CD4-positive, alpha-beta T cell (primary cell): ENCODE results near the gene WBP1. TPM values are rescaled to one million over a fixed set of nuclear protein-coding genes. Genes with fewer than 3 reads are reported as not detected.

ENCODE experiments used
- ATAC-seq: fragments of 200-7000 bp; cut with Tn5 transposase; one replicate; pipeline ENCODE4 v1.10.0; 2022; ENCODE audit warnings: mild to moderate bottlenecking; ENCODE audit not compliant: poor library complexity
- CTCF ChIA-PET: fragments of 350-600 bp; sonication (Branson Sonifier 250); formaldehyde crosslinking; loops from one replicate; lab custom pipeline; 2021; ENCODE audit warnings: antibody characterized with exemption, inconsistent platforms; lab: Charles Lee
- POLR2A ChIA-PET: fragments of 350-600 bp; sonication (Branson Sonifier 250); formaldehyde crosslinking; loops from one replicate; lab custom pipeline; 2021; ENCODE audit warnings: antibody characterized with exemption, inconsistent platforms; lab: Charles Lee
- DNase-seq, 14 experiments: peaks; one replicate each; pipeline ENCODE4 v3.0.0-alpha.2; 2013 to 2020; ENCODE audit warnings: mixed read lengths in 2 of 14
- H3K27ac ChIP-seq, 2 donors: one replicate each; pipeline versions ENCODE4 v1.5.1 to v1.7.0; 2013; ENCODE audit warnings: low read length in 2 of 2, low read depth in 1 of 2, mild to moderate bottlenecking in 1 of 2
- H3K27me3 ChIP-seq, 2 experiments: 1 replicate in 1 of 2; 2 replicates in 1 of 2; pipeline versions ENCODE4 v1.6.1 to v1.7.0; 2013; ENCODE audit warnings: low read length in 2 of 2, control low read depth in 1 of 2, mild to moderate bottlenecking in 1 of 2, moderate library complexity in 1 of 2; ENCODE audit not compliant: insufficient read depth in 2 of 2, control insufficient read depth in 1 of 2
- H3K36me3 ChIP-seq: one replicate; pipeline ENCODE4 v1.6.1; 2013; ENCODE audit warnings: low read length, control low read depth; ENCODE audit not compliant: insufficient read depth
- H3K4me1 ChIP-seq: one replicate; pipeline ENCODE4 v1.6.1; 2013; ENCODE audit warnings: low read length, control low read depth; ENCODE audit not compliant: insufficient read depth
- H3K4me3 ChIP-seq: one replicate; pipeline ENCODE4 v1.5.1; 2013; ENCODE audit warnings: mild to moderate bottlenecking, low read length, moderate library complexity
- H3K9me3 ChIP-seq, 2 experiments: 1 replicate in 1 of 2; 2 replicates in 1 of 2; pipeline versions ENCODE4 v1.6.1 to v1.7.0; 2013; ENCODE audit warnings: low read length in 2 of 2, mild to moderate bottlenecking in 2 of 2, control low read depth in 1 of 2, moderate library complexity in 1 of 2; ENCODE audit not compliant: control insufficient read depth in 1 of 2, insufficient read depth in 1 of 2
- H3K27ac Mint-ChIP-seq: one replicate; pipeline ENCODE4 v1.8.0; 2020; ENCODE audit warnings: mixed read lengths
- H3K27me3 Mint-ChIP-seq: one replicate; pipeline ENCODE4 v1.8.0; 2021; ENCODE audit warnings: mixed read lengths
- H3K36me3 Mint-ChIP-seq: one replicate; pipeline ENCODE4 v1.8.0; 2021; ENCODE audit warnings: low read depth, mixed read lengths
- H3K4me1 Mint-ChIP-seq: one replicate; pipeline ENCODE4 v1.8.0; 2021; ENCODE audit warnings: low read depth, mixed read lengths
- H3K4me3 Mint-ChIP-seq: one replicate; pipeline ENCODE4 v1.8.0; 2020; ENCODE audit warnings: mild to moderate bottlenecking, mixed read lengths
- H3K9me3 Mint-ChIP-seq: one replicate; pipeline ENCODE4 v1.8.0; 2020; ENCODE audit warnings: mixed read lengths
- intact Hi-C, 2 experiments: fragments of 100-400 bp; cut with DNase I in 1 of 2; cut with micrococcal nuclease in 1 of 2; formaldehyde crosslinking; loops; one replicate each; pipeline versions ENCODE4 v1.15.1 to v1.9.0; 2023 to 2025; cut with DNase I, micrococcal nuclease
- total RNA-seq, 174 experiments: library from RNA in 2 of 174; stranded (reverse) in 2 of 174; gene quantifications; one replicate each; pipeline ENCODE4 v1.2.3 and lab custom pipeline; 2021 to 2026
- TF ChIP-seq, protein P1 (sequence below): fragments of 200-600 bp; IDR thresholded peaks from one replicate; pipeline ENCODE4 v1.8.0; 2022; ENCODE audit warnings: antibody characterized with exemption, mild to moderate bottlenecking

The WBP1 gene
- total RNA-seq, 2 experiments from 2014 or later: 79.1 to 80.5 TPM

DNA sequence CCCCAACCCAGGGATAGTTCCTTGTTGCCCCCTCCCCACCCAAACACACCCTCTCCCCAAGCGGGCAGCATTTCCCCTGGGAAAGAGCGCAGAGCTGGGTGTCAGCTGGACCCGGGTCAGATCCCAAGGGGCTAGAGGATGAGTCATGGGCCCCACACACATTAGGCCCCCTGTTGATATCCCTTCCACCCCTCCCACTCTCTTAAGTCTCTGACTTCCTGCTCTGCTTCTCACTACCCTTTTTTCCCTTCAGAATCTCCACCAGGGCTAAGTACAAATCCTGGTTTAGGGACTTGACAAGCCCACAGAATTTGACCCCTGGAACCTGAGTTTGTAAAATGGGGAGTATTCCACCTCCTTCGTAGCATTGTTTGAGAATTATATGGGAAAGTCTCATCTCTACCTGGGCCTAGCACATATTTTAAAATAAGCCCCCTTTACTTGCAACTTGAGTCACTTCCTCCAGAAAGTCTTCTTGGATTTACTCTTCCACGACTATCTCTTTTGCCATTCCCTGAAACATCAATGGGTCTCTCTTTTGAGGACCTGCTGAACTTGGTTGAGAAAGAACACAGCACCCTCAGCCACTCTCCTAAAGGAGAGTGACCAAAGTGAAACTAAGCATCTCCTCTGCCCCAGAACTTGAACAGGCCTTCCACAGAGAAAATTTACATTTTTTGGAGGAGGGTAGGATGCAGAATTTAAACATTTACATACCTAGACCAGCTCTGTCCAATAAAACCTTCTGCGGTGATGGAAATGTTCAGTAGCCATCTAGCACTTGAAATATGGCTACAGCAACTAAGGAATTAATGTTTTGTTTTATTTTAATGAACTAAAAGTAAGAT lies 21.2 kb upstream of the WBP1 start:
- ChIA-PET POLR2A (no interaction called here), CTCF (no interaction called here)
- no peak overlapping the region for H3K27ac ChIP-seq
- H3K36me3 Mint-ChIP-seq: no peaks in the 10 kb centered on the region
- H3K27me3 Mint-ChIP-seq: peaks cover 32% of the 10 kb centered on the region
- H3K27me3 ChIP-seq: peaks cover 24 to 29% of the 10 kb centered on the region in 2 experiments
- H3K4me3 Mint-ChIP-seq: no peak overlapping the region
- intact Hi-C loops: no loop called here
- ATAC-seq: no peak
- no peaks in the 10 kb centered on the region for H3K9me3 Mint-ChIP-seq
- peaks cover 0 to 26% of the 10 kb centered on the region in 2 experiments for H3K9me3 ChIP-seq
- no peak for DNase-seq
- no peak overlapping the region for H3K27ac Mint-ChIP-seq
- no peak overlapping the region for H3K4me3 ChIP-seq
- TF ChIP-seq, protein P1, sequence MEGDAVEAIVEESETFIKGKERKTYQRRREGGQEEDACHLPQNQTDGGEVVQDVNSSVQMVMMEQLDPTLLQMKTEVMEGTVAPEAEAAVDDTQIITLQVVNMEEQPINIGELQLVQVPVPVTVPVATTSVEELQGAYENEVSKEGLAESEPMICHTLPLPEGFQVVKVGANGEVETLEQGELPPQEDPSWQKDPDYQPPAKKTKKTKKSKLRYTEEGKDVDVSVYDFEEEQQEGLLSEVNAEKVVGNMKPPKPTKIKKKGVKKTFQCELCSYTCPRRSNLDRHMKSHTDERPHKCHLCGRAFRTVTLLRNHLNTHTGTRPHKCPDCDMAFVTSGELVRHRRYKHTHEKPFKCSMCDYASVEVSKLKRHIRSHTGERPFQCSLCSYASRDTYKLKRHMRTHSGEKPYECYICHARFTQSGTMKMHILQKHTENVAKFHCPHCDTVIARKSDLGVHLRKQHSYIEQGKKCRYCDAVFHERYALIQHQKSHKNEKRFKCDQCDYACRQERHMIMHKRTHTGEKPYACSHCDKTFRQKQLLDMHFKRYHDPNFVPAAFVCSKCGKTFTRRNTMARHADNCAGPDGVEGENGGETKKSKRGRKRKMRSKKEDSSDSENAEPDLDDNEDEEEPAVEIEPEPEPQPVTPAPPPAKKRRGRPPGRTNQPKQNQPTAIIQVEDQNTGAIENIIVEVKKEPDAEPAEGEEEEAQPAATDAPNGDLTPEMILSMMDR: no peak
- no peaks in the 10 kb centered on the region for H3K36me3 ChIP-seq
- peaks cover 23% of the 10 kb centered on the region for H3K4me1 ChIP-seq
- peaks cover 4% of the 10 kb centered on the region for H3K4me1 Mint-ChIP-seq

DNA sequence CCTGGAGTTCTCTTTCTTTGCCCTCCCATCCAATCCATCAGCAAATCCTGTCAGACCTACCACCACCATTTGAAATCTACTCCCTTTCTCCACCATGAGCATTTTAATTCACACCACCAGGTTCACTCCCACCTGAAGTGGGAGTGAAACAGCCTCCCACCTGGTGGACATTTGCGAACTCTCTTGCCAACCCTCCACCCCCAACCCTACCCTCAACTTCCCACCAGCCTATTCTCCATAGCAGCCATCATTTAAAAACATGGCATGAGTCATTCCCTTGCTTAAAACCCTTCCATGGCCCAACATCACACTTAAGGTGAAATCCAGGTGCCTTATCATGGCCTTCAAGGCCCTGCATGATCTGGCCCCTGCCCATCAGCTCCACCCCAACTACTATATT lies 20.0 kb upstream of the WBP1 start:
- Histone ChIP-seq H3K4me1 (peaks cover 27% of the 10 kb centered on the region), H3K36me3 (no peaks in the 10 kb centered on the region), H3K4me3 (no peak overlapping the region), H3K9me3 (peaks cover 0 to 31% of the 10 kb centered on the region in 2 experiments), H3K27ac (no peak overlapping the region), H3K27me3 (peaks cover 32 to 37% of the 10 kb centered on the region in 2 experiments)
- Mint-ChIP-seq H3K27ac (no peak overlapping the region), H3K9me3 (no peaks in the 10 kb centered on the region), H3K4me1 (peaks cover 8% of the 10 kb centered on the region), H3K36me3 (no peaks in the 10 kb centered on the region), H3K4me3 (no peak overlapping the region), H3K27me3 (peaks cover 38% of the 10 kb centered on the region)
- TF ChIP-seq, protein P1: no peak
- ChIA-PET POLR2A (no interaction called here), CTCF (no interaction called here)
- intact Hi-C loops: no loop called here
- DNase-seq (no peak), ATAC-seq (no peak)

DNA sequence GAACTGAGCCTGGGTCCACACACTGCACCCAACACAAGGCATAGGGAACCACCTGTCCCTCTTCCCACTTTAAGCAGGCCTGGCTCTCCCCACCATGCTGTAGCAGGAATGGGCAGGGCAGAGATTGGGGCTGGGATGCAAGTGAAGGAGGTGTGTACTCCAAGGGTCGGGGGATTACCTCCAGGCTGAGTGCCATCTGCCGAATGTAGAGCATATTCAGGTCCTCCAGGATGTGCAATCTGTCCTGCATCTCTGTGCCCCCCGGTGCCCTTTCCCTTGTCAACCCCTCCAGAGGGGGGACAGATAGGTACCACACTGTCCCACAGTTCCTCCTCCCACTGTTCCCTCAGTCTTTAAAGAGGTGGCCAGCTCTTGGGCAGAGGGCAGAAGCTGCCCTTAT lies 18.9 kb upstream of the WBP1 start:
- CTCF ChIA-PET: interaction anchor here (0.9 kb wide), 1 partner anchor 9 kb away, joined by 3 read pairs; no protein-coding TSS in a partner anchor
- H3K4me3 ChIP-seq: no peak overlapping the region
- TF ChIP-seq, protein P1: no peak
- ATAC-seq: no peak
- Mint-ChIP-seq H3K9me3 (no peaks in the 10 kb centered on the region), H3K36me3 (no peaks in the 10 kb centered on the region), H3K4me1 (peaks cover 8% of the 10 kb centered on the region), H3K27me3 (peaks cover 47% of the 10 kb centered on the region), H3K4me3 (no peak overlapping the region), H3K27ac (no peak overlapping the region)
- no peaks in the 10 kb centered on the region for H3K36me3 ChIP-seq
- POLR2A ChIA-PET: interaction anchor here (0.9 kb wide), 1 partner anchor 18 kb away, joined by 3 read pairs; the partner anchor contains the start of genes C2orf81 and WDR54
- DNase-seq: no peak
- H3K27me3 ChIP-seq: peaks cover 37% of the 10 kb centered on the region in 2 experiments
- intact Hi-C loops: no loop called here
- no peak overlapping the region for H3K27ac ChIP-seq
- peaks cover 0 to 31% of the 10 kb centered on the region in 2 experiments for H3K9me3 ChIP-seq
- peaks cover 27% of the 10 kb centered on the region for H3K4me1 ChIP-seq
